Endodermal cell (in vitro differentiated cells): ENCODE results near the gene BST1. TPM values are rescaled to one million over a fixed set of nuclear protein-coding genes. Genes with fewer than 3 reads are reported as not detected.

ENCODE experiments used
- DNase-seq: peaks from one replicate; pipeline ENCODE4 v3.0.0-alpha.2; 2017
- H3K27ac ChIP-seq: 2 replicates; pipeline ENCODE4 v1.5.1; 2013; ENCODE audit warnings: mild to moderate bottlenecking, low read depth, low read length, moderate library complexity
- H3K27me3 ChIP-seq: 2 replicates; pipeline ENCODE4 v1.6.1; 2013; ENCODE audit warnings: mild to moderate bottlenecking, low read length, moderate library complexity; ENCODE audit not compliant: insufficient read depth, control insufficient read depth, poor library complexity, severe bottlenecking
- H3K36me3 ChIP-seq: 2 replicates; pipeline ENCODE4 v1.7.0; 2013; ENCODE audit warnings: mild to moderate bottlenecking, low read length, moderate library complexity; ENCODE audit not compliant: control insufficient read depth, insufficient read depth
- H3K4me1 ChIP-seq: one replicate; pipeline ENCODE4 v1.7.0; 2013; ENCODE audit warnings: low read length; ENCODE audit not compliant: control insufficient read depth, insufficient read depth
- H3K4me3 ChIP-seq: 2 replicates; pipeline ENCODE4 v1.5.1; 2013; ENCODE audit warnings: mild to moderate bottlenecking, low read length, moderate library complexity
- H3K9ac ChIP-seq: 2 replicates; pipeline ENCODE4 v1.6.1; 2013; ENCODE audit warnings: mild to moderate bottlenecking, low read length, moderate library complexity; ENCODE audit not compliant: poor library complexity, severe bottlenecking; ENCODE audit errors: extremely low read depth
- H3K9me3 ChIP-seq: 2 replicates; pipeline ENCODE4 v1.6.1; 2013; ENCODE audit warnings: mild to moderate bottlenecking, low read length, moderate library complexity; ENCODE audit not compliant: control insufficient read depth
- H3K27ac Mint-ChIP-seq: 2 replicates; pipeline ENCODE4 v1.8.0; 2020; ENCODE audit warnings: mixed read lengths
- H3K27me3 Mint-ChIP-seq: 2 replicates; pipeline ENCODE4 v1.8.0; 2021; ENCODE audit warnings: mild to moderate bottlenecking, mixed read lengths; ENCODE audit not compliant: insufficient read depth
- H3K36me3 Mint-ChIP-seq: 2 replicates; pipeline ENCODE4 v1.8.0; 2020; ENCODE audit warnings: low read depth, mixed read lengths
- H3K4me1 Mint-ChIP-seq: 2 replicates; pipeline ENCODE4 v1.8.0; 2020; ENCODE audit warnings: mixed read lengths
- H3K4me3 Mint-ChIP-seq: 2 replicates; pipeline ENCODE4 v1.8.0; 2020; ENCODE audit warnings: mild to moderate bottlenecking, moderate library complexity, mixed read lengths
- H3K9me3 Mint-ChIP-seq: 2 replicates; pipeline ENCODE4 v1.8.0; 2020; ENCODE audit warnings: mild to moderate bottlenecking, mixed read lengths
- WGBS, 2 experiments: methylation state at CpG; one replicate each; pipeline versions ENCODE4 v1.1.5 to v1.1.7; 2013; ENCODE audit warnings: missing lambda C conversion rate in 2 of 2, mixed read lengths in 1 of 2; ENCODE audit not compliant: insufficient coverage in 1 of 2, insufficient read length in 1 of 2; 5-methylcytosine and 5-hydroxymethylcytosine counted together
- total RNA-seq, 2 donors: library from RNA; stranded (reverse); fragmentation: NEBNext Ultra II Directional in 1 of 2; extraction: Animal tissue kit (Norgen Biotek cat#: 25700) in 1 of 2; gene quantifications; 2 replicates in 1 of 2; 3 replicates in 1 of 2; pipeline ENCODE4 v1.2.1, GENCODE V29; 2021
- TF ChIP-seq, protein P1 (sequence below): fragments of 200-600 bp; sonication (generic); conservative IDR thresholded peaks from 2 replicates; pipeline ENCODE4 v1.5.0; 2021; ENCODE audit warnings: antibody characterized with exemption, mild to moderate bottlenecking

Gene BST1
- total RNA-seq, 2 donors from 2014 or later, result 0.44 to 0.53 TPM

DNA sequence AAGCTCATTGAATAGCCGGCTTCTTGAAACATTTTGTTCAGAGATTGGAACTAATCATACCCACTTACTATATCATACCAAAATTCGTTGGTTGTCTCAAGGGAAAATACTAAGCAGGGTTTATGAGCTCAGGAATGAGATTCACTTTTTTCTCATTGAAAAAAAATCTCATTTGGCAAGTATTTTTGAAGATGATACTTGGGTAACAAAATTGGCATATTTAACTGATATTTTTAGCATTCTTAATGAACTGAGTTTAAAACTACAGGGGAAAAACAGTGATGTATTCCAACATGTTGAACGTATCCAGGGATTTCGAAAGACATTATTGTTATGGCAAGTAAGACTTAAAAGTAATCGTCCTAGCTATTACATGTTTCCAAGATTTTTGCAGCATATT, 14.8 kb upstream of the BST1 start:
- Histone ChIP-seq H3K36me3 (peaks cover 53% of the 10 kb centered on the region), H3K9me3 (peaks cover 6% of the 10 kb centered on the region), H3K4me1 (peaks cover 10% of the 10 kb centered on the region), H3K9ac (no peak overlapping the region), H3K27ac (no peak overlapping the region), H3K27me3 (no peaks in the 10 kb centered on the region), H3K4me3 (no peak overlapping the region)
- TF ChIP-seq, protein P1, sequence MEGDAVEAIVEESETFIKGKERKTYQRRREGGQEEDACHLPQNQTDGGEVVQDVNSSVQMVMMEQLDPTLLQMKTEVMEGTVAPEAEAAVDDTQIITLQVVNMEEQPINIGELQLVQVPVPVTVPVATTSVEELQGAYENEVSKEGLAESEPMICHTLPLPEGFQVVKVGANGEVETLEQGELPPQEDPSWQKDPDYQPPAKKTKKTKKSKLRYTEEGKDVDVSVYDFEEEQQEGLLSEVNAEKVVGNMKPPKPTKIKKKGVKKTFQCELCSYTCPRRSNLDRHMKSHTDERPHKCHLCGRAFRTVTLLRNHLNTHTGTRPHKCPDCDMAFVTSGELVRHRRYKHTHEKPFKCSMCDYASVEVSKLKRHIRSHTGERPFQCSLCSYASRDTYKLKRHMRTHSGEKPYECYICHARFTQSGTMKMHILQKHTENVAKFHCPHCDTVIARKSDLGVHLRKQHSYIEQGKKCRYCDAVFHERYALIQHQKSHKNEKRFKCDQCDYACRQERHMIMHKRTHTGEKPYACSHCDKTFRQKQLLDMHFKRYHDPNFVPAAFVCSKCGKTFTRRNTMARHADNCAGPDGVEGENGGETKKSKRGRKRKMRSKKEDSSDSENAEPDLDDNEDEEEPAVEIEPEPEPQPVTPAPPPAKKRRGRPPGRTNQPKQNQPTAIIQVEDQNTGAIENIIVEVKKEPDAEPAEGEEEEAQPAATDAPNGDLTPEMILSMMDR, result no peak
- Mint-ChIP-seq H3K9me3 (no peaks in the 10 kb centered on the region), H3K27me3 (no peaks in the 10 kb centered on the region), H3K27ac (no peak overlapping the region), H3K4me3 (no peak overlapping the region), H3K4me1 (peaks cover 35% of the 10 kb centered on the region), H3K36me3 (peaks cover 35% of the 10 kb centered on the region)
- no peak for DNase-seq
- 83 to 94% methylated on average over 2 to 5 of the region's 5 CpGs for WGBS, 2 experiments

DNA sequence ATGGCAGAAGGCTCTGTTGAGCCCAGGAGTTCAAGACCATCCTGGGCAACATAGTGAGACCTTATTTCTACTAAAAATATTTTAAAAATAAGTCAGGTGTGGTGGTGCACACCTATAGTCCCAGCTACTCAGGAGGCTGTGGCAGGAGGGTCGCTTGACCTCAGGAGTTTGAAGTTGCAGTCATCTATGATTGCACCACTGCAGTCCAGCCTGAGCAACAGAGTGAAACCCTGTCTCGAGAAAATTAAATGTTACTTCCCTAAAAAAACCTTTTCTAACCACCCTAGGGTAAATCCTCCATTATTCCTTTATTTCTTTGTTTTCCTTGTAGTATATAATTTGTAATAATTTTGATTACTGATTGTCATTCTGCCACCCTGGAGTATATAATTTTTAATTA, 13.3 kb upstream of the BST1 start:
- Histone ChIP-seq H3K4me1 (peaks cover 4% of the 10 kb centered on the region), H3K27me3 (no peaks in the 10 kb centered on the region), H3K36me3 (peaks cover 43% of the 10 kb centered on the region), H3K27ac (no peak overlapping the region), H3K4me3 (no peak overlapping the region), H3K9me3 (peaks cover 21% of the 10 kb centered on the region), H3K9ac (peak overlapping the region; percentile 21)
- Mint-ChIP-seq H3K4me3 (no peak overlapping the region), H3K27ac (peak overlapping the region; percentile 97), H3K9me3 (peaks cover 5% of the 10 kb centered on the region), H3K4me1 (peaks cover 23% of the 10 kb centered on the region), H3K27me3 (no peaks in the 10 kb centered on the region), H3K36me3 (peaks cover 35% of the 10 kb centered on the region)
- no peak for DNase-seq
- TF ChIP-seq, protein P1, result no peak
- whole genome bisulfite sequencing, 2 experiments, result 97 to 100% methylated on average over 1 to 2 of the region's 2 CpGs

DNA sequence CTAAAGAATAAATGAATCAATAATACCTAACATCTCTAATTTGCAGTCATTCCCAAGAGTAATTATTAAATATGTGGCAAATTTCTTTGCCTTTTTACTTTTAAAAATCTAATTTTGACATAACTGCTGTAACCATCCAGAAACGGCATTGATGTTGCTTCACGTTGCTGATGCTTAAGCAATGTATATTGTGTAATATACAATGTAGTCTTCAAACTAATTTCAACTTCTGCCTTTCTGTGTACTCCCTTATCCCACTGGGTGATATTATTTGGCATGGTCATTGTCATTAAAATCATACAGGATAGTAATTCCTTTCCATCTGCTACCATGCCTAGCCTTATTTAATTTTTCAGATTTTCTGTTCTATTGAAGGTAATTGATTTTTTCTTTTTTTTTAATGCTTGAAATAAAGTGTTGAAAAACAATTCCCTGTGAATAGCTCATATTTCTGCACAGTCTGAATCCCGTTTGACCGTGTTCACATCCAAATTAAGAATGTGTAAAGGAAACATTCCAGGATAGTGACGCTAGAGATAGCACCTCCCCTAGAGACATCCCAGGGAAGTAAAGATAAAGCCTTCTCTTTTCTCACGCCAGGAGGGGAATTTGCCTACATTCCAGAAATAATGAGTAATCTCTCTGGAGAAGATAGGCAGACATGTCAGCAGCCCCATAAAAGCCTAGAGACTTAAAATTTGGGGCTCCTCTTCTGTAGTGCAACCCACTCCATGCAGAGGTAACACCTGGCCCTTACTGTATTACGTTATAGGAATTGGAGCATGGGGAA, 12.7 kb upstream of the BST1 start:
- Mint-ChIP-seq H3K4me3 (no peak overlapping the region), H3K9me3 (peaks cover 5% of the 10 kb centered on the region), H3K27ac (peak overlapping the region; percentile 97), H3K27me3 (no peaks in the 10 kb centered on the region), H3K36me3 (peaks cover 32% of the 10 kb centered on the region), H3K4me1 (peaks cover 26% of the 10 kb centered on the region)
- Histone ChIP-seq H3K4me3 (peak overlapping the region; percentile 26), H3K27me3 (no peaks in the 10 kb centered on the region), H3K27ac (peak overlapping the region; percentile 87), H3K9me3 (peaks cover 23% of the 10 kb centered on the region), H3K4me1 (peaks cover 4% of the 10 kb centered on the region), H3K36me3 (peaks cover 36% of the 10 kb centered on the region), H3K9ac (peak overlapping the region; percentile 63)
- 48% methylated on average over 7 of the region's 7 CpGs; no CpG with 5 or more reads in 1 of the 2 experiments for WGBS, 2 experiments
- TF ChIP-seq, protein P1, result no peak
- peak; percentile 66 for DNase-seq
